SK-N-SH (cell line): ENCODE data around the gene SEZ6L. TPM values are rescaled to one million over a fixed set of nuclear protein-coding genes. Genes with fewer than 3 reads are reported as not detected.

Experiments
- CTCF ChIA-PET: fragments of 300-600, 350-600 bp; formaldehyde crosslinking; extraction: SDS; loops from one replicate; lab custom pipeline; 2021; lab: Yijun Ruan, JAX
- POLR2A ChIA-PET: fragments of 350-600 bp; sonication (Branson Sonifier 250); formaldehyde crosslinking; extraction: SDS; loops from one replicate; lab custom pipeline; 2020; ENCODE audit warnings: antibody characterized with exemption, inconsistent platforms; lab: Yijun Ruan, JAX
- DNase-seq: peaks from one replicate; pipeline ENCODE4 v3.0.0; 2012
- H2AFZ ChIP-seq: fragments of 200-600 bp; sonication (generic); 2 replicates; pipeline ENCODE4 v1.8.1; 2016; ENCODE audit warnings: antibody characterized with exemption, mild to moderate bottlenecking, low read depth
- H3F3A ChIP-seq: fragments of 200-600 bp; sonication (generic); replicated peaks from 2 replicates; pipeline ENCODE3; 2016; ENCODE audit warnings: antibody characterized with exemption, mild to moderate bottlenecking; ENCODE audit not compliant: insufficient read depth
- H3K27ac ChIP-seq, 2 experiments: fragments of 200-500 bp in 1 of 2; fragments of 200-600 bp in 1 of 2; sonication (Bioruptor generic) in 1 of 2; sonication (generic), shearing (Covaris generic) in 1 of 2; 2 replicates each; pipeline versions ENCODE4 v1.5.1 to v1.6.1; 2014 to 2016; ENCODE audit warnings: low read depth in 2 of 2, inconsistent platforms in 1 of 2, low read length in 1 of 2, mild to moderate bottlenecking in 1 of 2, mixed read lengths in 1 of 2
- H3K27me3 ChIP-seq: fragments of 200-600 bp; sonication (generic), shearing (Covaris generic); 2 replicates; pipeline ENCODE4 v1.6.1; 2016; ENCODE audit warnings: mixed run types; ENCODE audit not compliant: insufficient read depth
- H3K36me3 ChIP-seq, 2 experiments: fragments of 200-500 bp in 1 of 2; fragments of 200-600 bp in 1 of 2; sonication (Bioruptor generic) in 1 of 2; sonication (generic) in 1 of 2; replicated peaks in 1 of 2; 2 replicates each; pipeline versions ENCODE3 to v1.5.1; 2014 to 2016; ENCODE audit warnings: low read length in 1 of 2, mild to moderate bottlenecking in 1 of 2; ENCODE audit not compliant: insufficient read depth in 2 of 2, control insufficient read depth in 1 of 2
- H3K4me1 ChIP-seq, 2 experiments: fragments of 200-500 bp in 1 of 2; fragments of 200-600 bp in 1 of 2; sonication (Bioruptor generic) in 1 of 2; sonication (generic), shearing (Covaris generic) in 1 of 2; 2 replicates each; pipeline versions ENCODE4 v1.5.1 to v1.6.1; 2014 to 2016; ENCODE audit warnings: low read depth in 1 of 2, low read length in 1 of 2, mixed run types in 1 of 2; ENCODE audit not compliant: insufficient read depth in 2 of 2, control insufficient read depth in 1 of 2
- H3K4me2 ChIP-seq: fragments of 200-600 bp; sonication (generic), shearing (Covaris generic); 2 replicates; pipeline ENCODE4 v1.6.1; 2017; ENCODE audit warnings: mixed run types
- H3K4me3 ChIP-seq, 2 experiments: fragments of 200-500 bp in 1 of 2; fragments of 200-600 bp in 1 of 2; sonication (Bioruptor generic) in 1 of 2; sonication (generic), shearing (Covaris generic) in 1 of 2; 2 replicates each; pipeline versions ENCODE4 v1.5.1 to v1.8.1; 2014 to 2016; ENCODE audit warnings: low read depth in 2 of 2, inconsistent platforms in 1 of 2, low read length in 1 of 2, mild to moderate bottlenecking in 1 of 2, mixed read lengths in 1 of 2, moderate library complexity in 1 of 2
- H3K79me2 ChIP-seq: fragments of 200-600 bp; sonication (generic); 2 replicates; pipeline ENCODE4 v1.8.1; 2017; ENCODE audit warnings: mild to moderate bottlenecking; ENCODE audit not compliant: insufficient read depth
- H3K9ac ChIP-seq: fragments of 200-600 bp; sonication (generic); 2 replicates; pipeline ENCODE4 v1.6.1; 2017; ENCODE audit warnings: mixed run types
- H3K9me2 ChIP-seq: fragments of 200-600 bp; sonication (generic); 2 replicates; pipeline ENCODE4 v1.6.1; 2017; ENCODE audit warnings: mixed run types
- H3K9me3 ChIP-seq: fragments of 200-600 bp; sonication (generic); 2 replicates; pipeline ENCODE4 v1.6.1; 2017; ENCODE audit warnings: mixed run types, mild to moderate bottlenecking, moderate library complexity
- H4K20me1 ChIP-seq: fragments of 200-600 bp; sonication (generic); 2 replicates; pipeline ENCODE4 v1.6.1; 2017; ENCODE audit warnings: mild to moderate bottlenecking, mixed run types; ENCODE audit not compliant: insufficient read depth
- CHD2 ChIP-seq: fragments of 150-350 bp; IDR thresholded peaks from 2 replicates; pipeline ENCODE4 v1.6.1; 2018; ENCODE audit warnings: low read length; ENCODE audit not compliant: partially characterized antibody
- ELF1 ChIP-seq: IDR thresholded peaks from 2 replicates; pipeline ENCODE4 v1.4.0; 2012
- EP300 ChIP-seq, 2 experiments: IDR thresholded peaks; 2 replicates each; pipeline versions ENCODE4 v1.4.0 to v1.6.1; 2012; ENCODE audit warnings: borderline replicate concordance in 1 of 2, low read depth in 1 of 2, low read length in 1 of 2
- FOXJ3 ChIP-seq: sonication (generic); formaldehyde crosslinking; IDR thresholded peaks from 2 replicates; pipeline ENCODE4 v1.5.1; 2020; ENCODE audit warnings: mild to moderate bottlenecking, missing genetic modification reagents
- FOXM1 ChIP-seq: IDR thresholded peaks from 2 replicates; pipeline ENCODE4 v1.4.0; 2012; ENCODE audit warnings: low read depth, mild to moderate bottlenecking
- RAD21 ChIP-seq: IDR thresholded peaks from 2 replicates; pipeline ENCODE4 v1.6.1; 2012; ENCODE audit warnings: mild to moderate bottlenecking, low read length
- RCOR1 ChIP-seq: fragments of 150-350 bp; IDR thresholded peaks from 2 replicates; pipeline ENCODE4 v1.6.1; 2017; ENCODE audit warnings: antibody characterized with exemption, low read length
- RFX5 ChIP-seq: IDR thresholded peaks from 2 replicates; pipeline ENCODE4 v1.6.1; 2012; ENCODE audit warnings: mild to moderate bottlenecking, improper control_type of control experiment, low read length
- SIN3A ChIP-seq: IDR thresholded peaks from 2 replicates; pipeline ENCODE4 v1.6.1; 2012; ENCODE audit warnings: low read depth, mild to moderate bottlenecking, low read length, moderate library complexity, borderline replicate concordance
- SMC3 ChIP-seq: IDR thresholded peaks from 2 replicates; pipeline ENCODE4 v1.6.1; 2012; ENCODE audit warnings: low read depth, low read length, improper control_type of control experiment
- TAF1 ChIP-seq: IDR thresholded peaks from 2 replicates; pipeline ENCODE4 v1.6.1; 2012; ENCODE audit warnings: low read depth, mild to moderate bottlenecking, low read length, moderate library complexity, borderline replicate concordance
- USF1 ChIP-seq: IDR thresholded peaks from 2 replicates; pipeline ENCODE4 v1.4.0; 2012; ENCODE audit warnings: low read depth, borderline replicate concordance
- YY1 ChIP-seq: IDR thresholded peaks from 2 replicates; pipeline ENCODE4 v1.4.0; 2012; ENCODE audit warnings: low read depth, mild to moderate bottlenecking
- WGBS: methylation state at CpG from one replicate; pipeline ENCODE4 v1.1.6; 2017; ENCODE audit warnings: low lambda C conversion rate; 5-methylcytosine and 5-hydroxymethylcytosine counted together
- polyA plus RNA-seq, 3 experiments: library from polyadenylated mRNA; depleted of rRNA; stranded (reverse); fragments of >200 nt; gene quantifications; 2 replicates each; pipeline ENCODE4 v1.2.3, GENCODE V29; 2012
- TF ChIP-seq, protein P1 (sequence below): IDR thresholded peaks from 2 replicates; pipeline ENCODE4; 2012
- TF ChIP-seq, protein P2 (sequence below): fragments of 150-350 bp; IDR thresholded peaks from 2 replicates; pipeline ENCODE4 v1.6.1; 2016; ENCODE audit warnings: mild to moderate bottlenecking, low read depth, low read length
- TF ChIP-seq, protein P3 (sequence below): fragments of 200-600 bp; sonication (generic); IDR thresholded peaks from 2 replicates; pipeline ENCODE4 v1.6.1; 2017; ENCODE audit warnings: antibody characterized with exemption, mild to moderate bottlenecking, moderate library complexity

The SEZ6L gene
- polyA plus RNA-seq, 1 of the 3 experiments (the other 2 are of a cell fraction) = 0.10 TPM

GRCh38 chr22:26174280-26174679 lies 5.0 kb downstream of the SEZ6L start:
- 36% methylated on average over 11 of the region's 12 CpGs for WGBS
- H3F3A ChIP-seq = no peaks in the 10 kb centered on the region
- CTCF ChIA-PET = interaction anchor here (0.9 to 8.0 kb wide), 15 partner anchors 8 to 971 kb away, joined by 3 to 133 read pairs (median 4); no protein-coding TSS in a partner anchor

GRCh38 chr22:26182723-26183122 lies 13.5 kb downstream of the SEZ6L start:
- Histone ChIP-seq H3F3A (no peaks in the 10 kb centered on the region), H3K4me3 (no peak overlapping the region), H3K36me3 (no peaks in the 10 kb centered on the region), H3K9me3 (no peaks in the 10 kb centered on the region), H2AFZ (no peak overlapping the region), H3K9me2 (no peaks in the 10 kb centered on the region), H3K4me1 (no peaks in the 10 kb centered on the region; a peak in 1 of 4 replicates), H3K27ac (no peak overlapping the region), H3K4me2 (no peak overlapping the region), H3K27me3 (no peaks in the 10 kb centered on the region), H4K20me1 (no peaks in the 10 kb centered on the region), H3K79me2 (no peaks in the 10 kb centered on the region), H3K9ac (no peak overlapping the region)
- peak; percentile 32 for DNase-seq
- CTCF ChIA-PET = interaction anchor here (1.3 to 5.3 kb wide), 2 partner anchors 8 to 11 kb away, joined by 4 to 51 read pairs; no protein-coding TSS in a partner anchor
- TF ChIP-seq, protein P1, sequence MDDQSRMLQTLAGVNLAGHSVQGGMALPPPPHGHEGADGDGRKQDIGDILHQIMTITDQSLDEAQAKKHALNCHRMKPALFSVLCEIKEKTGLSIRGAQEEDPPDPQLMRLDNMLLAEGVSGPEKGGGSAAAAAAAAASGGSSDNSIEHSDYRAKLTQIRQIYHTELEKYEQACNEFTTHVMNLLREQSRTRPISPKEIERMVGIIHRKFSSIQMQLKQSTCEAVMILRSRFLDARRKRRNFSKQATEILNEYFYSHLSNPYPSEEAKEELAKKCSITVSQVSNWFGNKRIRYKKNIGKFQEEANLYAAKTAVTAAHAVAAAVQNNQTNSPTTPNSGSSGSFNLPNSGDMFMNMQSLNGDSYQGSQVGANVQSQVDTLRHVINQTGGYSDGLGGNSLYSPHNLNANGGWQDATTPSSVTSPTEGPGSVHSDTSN = no peak
- TF ChIP-seq FOXJ3 (no peak), RCOR1 (no peak), RAD21 (no peak)
- 10% methylated on average over 3 of the region's 3 CpGs for WGBS
- POLR2A ChIA-PET = no interaction called here

More at GRCh38 chr22:26174280-26174679, 5.0 kb downstream of the SEZ6L start:
- no peak overlapping the region for H3K4me2 ChIP-seq
- peak; percentile 42 for DNase-seq
- no peak overlapping the region for H3K9ac ChIP-seq
- H3K9me3 ChIP-seq = no peaks in the 10 kb centered on the region
- H3K36me3 ChIP-seq = no peaks in the 10 kb centered on the region
- H3K79me2 ChIP-seq = no peaks in the 10 kb centered on the region
- H3K9me2 ChIP-seq = no peaks in the 10 kb centered on the region
- H3K4me3 ChIP-seq = no peak overlapping the region; a peak in 1 of 4 replicates
- TF ChIP-seq EP300 (IDR thresholded peaks at IDR 0.05; ENCODE audit: borderline replicate concordance in 1 of 2, low read depth in 1 of 2, low read length in 1 of 2) (no peak), RAD21 (peak; percentile 56), YY1 (no peak), TAF1 (no peak), FOXM1 (no peak), ELF1 (no peak), USF1 (no peak), SMC3 (peak; percentile 28; the same call in 1 of the 2 replicates), CHD2 (no peak), FOXJ3 (no peak), SIN3A (no peak), RFX5 (no peak)
- TF ChIP-seq, protein P2, sequence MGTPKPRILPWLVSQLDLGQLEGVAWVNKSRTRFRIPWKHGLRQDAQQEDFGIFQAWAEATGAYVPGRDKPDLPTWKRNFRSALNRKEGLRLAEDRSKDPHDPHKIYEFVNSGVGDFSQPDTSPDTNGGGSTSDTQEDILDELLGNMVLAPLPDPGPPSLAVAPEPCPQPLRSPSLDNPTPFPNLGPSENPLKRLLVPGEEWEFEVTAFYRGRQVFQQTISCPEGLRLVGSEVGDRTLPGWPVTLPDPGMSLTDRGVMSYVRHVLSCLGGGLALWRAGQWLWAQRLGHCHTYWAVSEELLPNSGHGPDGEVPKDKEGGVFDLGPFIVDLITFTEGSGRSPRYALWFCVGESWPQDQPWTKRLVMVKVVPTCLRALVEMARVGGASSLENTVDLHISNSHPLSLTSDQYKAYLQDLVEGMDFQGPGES = no peak
- TF ChIP-seq, protein P3, sequence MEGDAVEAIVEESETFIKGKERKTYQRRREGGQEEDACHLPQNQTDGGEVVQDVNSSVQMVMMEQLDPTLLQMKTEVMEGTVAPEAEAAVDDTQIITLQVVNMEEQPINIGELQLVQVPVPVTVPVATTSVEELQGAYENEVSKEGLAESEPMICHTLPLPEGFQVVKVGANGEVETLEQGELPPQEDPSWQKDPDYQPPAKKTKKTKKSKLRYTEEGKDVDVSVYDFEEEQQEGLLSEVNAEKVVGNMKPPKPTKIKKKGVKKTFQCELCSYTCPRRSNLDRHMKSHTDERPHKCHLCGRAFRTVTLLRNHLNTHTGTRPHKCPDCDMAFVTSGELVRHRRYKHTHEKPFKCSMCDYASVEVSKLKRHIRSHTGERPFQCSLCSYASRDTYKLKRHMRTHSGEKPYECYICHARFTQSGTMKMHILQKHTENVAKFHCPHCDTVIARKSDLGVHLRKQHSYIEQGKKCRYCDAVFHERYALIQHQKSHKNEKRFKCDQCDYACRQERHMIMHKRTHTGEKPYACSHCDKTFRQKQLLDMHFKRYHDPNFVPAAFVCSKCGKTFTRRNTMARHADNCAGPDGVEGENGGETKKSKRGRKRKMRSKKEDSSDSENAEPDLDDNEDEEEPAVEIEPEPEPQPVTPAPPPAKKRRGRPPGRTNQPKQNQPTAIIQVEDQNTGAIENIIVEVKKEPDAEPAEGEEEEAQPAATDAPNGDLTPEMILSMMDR = no peak
- no peaks in the 10 kb centered on the region for H4K20me1 ChIP-seq
- POLR2A ChIA-PET = no interaction called here
- 0 out of 2 replicates have a peak, but pooled peaks cover 7% of the 10 kb centered on the region for H3K27me3 ChIP-seq
- no peak overlapping the region for H3K27ac ChIP-seq
- peaks cover 0 to 12% of the 10 kb centered on the region in 2 experiments; a peak in 2 of 4 replicates for H3K4me1 ChIP-seq
- no peak overlapping the region for H2AFZ ChIP-seq
